Mucosa of descending colon (tissue), 3 donors: Measurements from ENCODE around the gene PALM2AKAP2. TPM values are rescaled to one million over a fixed set of nuclear protein-coding genes. Genes with fewer than 3 reads are reported as not detected.

Source experiments
- ATAC-seq: fragments of 200-7000 bp; cut with Tn5 transposase; one replicate; pipeline ENCODE4 v1.9.1; 2020; ENCODE audit warnings: mild to moderate bottlenecking, moderate library complexity
- DNase-seq, 3 donors: peaks; one replicate each; pipeline ENCODE4 v3.0.0-alpha.2; 2020
- H3K36me3 ChIP-seq: fragments of 200-600 bp; one replicate; pipeline ENCODE4 v1.8.0; 2021; ENCODE audit warnings: low read depth, mild to moderate bottlenecking
- H3K4me1 ChIP-seq: fragments of 200-600 bp; one replicate; pipeline ENCODE4 v1.8.0; 2021; ENCODE audit warnings: low read depth, mild to moderate bottlenecking
- H3K4me3 ChIP-seq: fragments of 200-600 bp; one replicate; pipeline ENCODE4 v1.8.0; 2021; ENCODE audit warnings: mild to moderate bottlenecking
- H3K9me3 ChIP-seq: fragments of 200-600 bp; one replicate; pipeline ENCODE4 v1.8.0; 2021; ENCODE audit warnings: mild to moderate bottlenecking
- CTCF ChIP-seq: fragments of 200-600 bp; IDR thresholded peaks from one replicate; pipeline ENCODE4 v1.8.0; 2022; ENCODE audit warnings: antibody characterized with exemption, mild to moderate bottlenecking
- intact Hi-C, 2 donors: fragments of 100-400 bp; cut with DNase I in 1 of 2; cut with micrococcal nuclease in 1 of 2; formaldehyde crosslinking; loops; one replicate each; pipeline versions ENCODE4 v1.11.0 to v1.11.1; 2022; cut with DNase I, micrococcal nuclease
- total RNA-seq, 3 donors: library from RNA; stranded (reverse); fragmentation: NEBNext Ultra II Directional in 2 of 3; extraction: Animal tissue kit (Norgen Biotek cat#: 25700) in 2 of 3; gene quantifications; one replicate each; pipeline versions ENCODE4 v1.2.1 to v1.2.4, GENCODE V29; 2021 to 2023
- donor health status: DM: no; HTN: no; CAD: no; lungs with moderate emphysema.
- donor health status: DM: no; HTN: no; CAD: no.
- donor health status: DM: no; HTN: yes; CAD: no.

The PALM2AKAP2 gene
- total RNA-seq, 3 donors from 2014 or later = 0.69 to 5.3 (median 2.0) TPM

GRCh38 chr9:109737295-109737694, 42.7 kb upstream of the PALM2AKAP2 start:
- Histone ChIP-seq H3K9me3 (no peaks in the 10 kb centered on the region), H3K4me3 (no peak overlapping the region), H3K36me3 (no peaks in the 10 kb centered on the region), H3K4me1 (no peaks in the 10 kb centered on the region)
- intact Hi-C loops = no loop called here
- no peak for TF ChIP-seq CTCF
- no peak for ATAC-seq
- DNase-seq = no peak

- no peak for DNase-seq
- Histone ChIP-seq H3K4me3 (no peak overlapping the region), H3K9me3 (no peaks in the 10 kb centered on the region), H3K4me1 (no peaks in the 10 kb centered on the region), H3K36me3 (no peaks in the 10 kb centered on the region)
- no peak for TF ChIP-seq CTCF
- intact Hi-C loops = no loop called here
- ATAC-seq = no peak
These were observed 40.2 kb upstream of the PALM2AKAP2 start for GRCh38 chr9:109739760-109740159.

DNA sequence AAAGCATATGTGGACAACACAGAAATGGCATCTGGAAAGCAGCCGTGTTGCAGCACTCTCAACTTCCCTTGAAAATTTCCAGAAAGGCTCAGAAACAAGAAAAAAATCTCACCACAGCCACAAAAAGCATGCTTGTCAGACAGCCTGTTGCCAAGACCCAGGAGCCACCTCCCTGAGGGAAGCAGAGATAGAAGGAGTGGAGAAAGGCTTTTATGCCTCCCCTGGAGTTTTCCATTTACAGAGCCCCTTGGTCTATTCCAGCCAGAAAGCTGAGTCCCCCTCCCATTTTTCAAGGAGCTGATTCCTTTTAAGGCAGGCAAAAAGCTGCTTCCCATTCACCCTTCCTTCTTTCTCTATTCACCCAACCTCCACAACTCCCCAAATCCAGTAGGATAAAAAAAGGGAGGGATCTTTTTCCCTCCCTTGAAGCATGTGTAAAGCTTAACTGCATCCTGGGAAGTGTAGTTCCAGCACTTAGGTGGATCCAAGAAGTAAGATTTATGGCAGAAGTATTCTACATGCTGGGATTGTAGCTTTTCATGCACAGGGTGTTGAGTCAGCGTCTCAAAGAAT, 37.1 kb upstream of the PALM2AKAP2 start:
- no peak for TF ChIP-seq CTCF
- ATAC-seq = no peak

GRCh38 chr9:109743696-109744095, 36.3 kb upstream of the PALM2AKAP2 start:
- H3K9me3 ChIP-seq = no peaks in the 10 kb centered on the region
- no peak for TF ChIP-seq CTCF
- H3K36me3 ChIP-seq = no peaks in the 10 kb centered on the region
- ATAC-seq = no peak
- intact Hi-C loops = no loop called here
- H3K4me3 ChIP-seq = no peak overlapping the region
- peaks cover 6% of the 10 kb centered on the region for H3K4me1 ChIP-seq
- no peak for DNase-seq

More for the DNA sequence above, 37.1 kb upstream of the PALM2AKAP2 start:
- DNase-seq = no peak
- intact Hi-C loops = no loop called here
- Histone ChIP-seq H3K4me3 (no peak overlapping the region), H3K36me3 (no peaks in the 10 kb centered on the region), H3K4me1 (peaks cover 6% of the 10 kb centered on the region), H3K9me3 (no peaks in the 10 kb centered on the region)

GRCh38 chr9:109745335-109746283, 34.4 kb upstream of the PALM2AKAP2 start:
- peak in 2 of 3 donors; percentile 34 to 67 for DNase-seq
- intact Hi-C loops = no loop called here
- no peaks in the 10 kb centered on the region for H3K36me3 ChIP-seq
- ATAC-seq = peak; percentile 93
- no peak overlapping the region for H3K4me3 ChIP-seq
- H3K4me1 ChIP-seq = peaks cover 6% of the 10 kb centered on the region
- H3K9me3 ChIP-seq = no peaks in the 10 kb centered on the region
- no peak for TF ChIP-seq CTCF
